NOMO-1 treated with dmso at 0.1 percent for 144 hours (cell line): Measurements from ENCODE around the gene IKZF4.
"Not testable (repeated sequence)": the region's sequence is repeated elsewhere in the genome, so short reads cannot be mapped to it uniquely, and the experiment has no call there.

Experiments
- DNase-seq: peaks from one replicate; lab custom pipeline; 2025; ENCODE audit not compliant: unreplicated experiment; lab: John Stamatoyannopoulos, UW

IKZF4 gene

DNA sequence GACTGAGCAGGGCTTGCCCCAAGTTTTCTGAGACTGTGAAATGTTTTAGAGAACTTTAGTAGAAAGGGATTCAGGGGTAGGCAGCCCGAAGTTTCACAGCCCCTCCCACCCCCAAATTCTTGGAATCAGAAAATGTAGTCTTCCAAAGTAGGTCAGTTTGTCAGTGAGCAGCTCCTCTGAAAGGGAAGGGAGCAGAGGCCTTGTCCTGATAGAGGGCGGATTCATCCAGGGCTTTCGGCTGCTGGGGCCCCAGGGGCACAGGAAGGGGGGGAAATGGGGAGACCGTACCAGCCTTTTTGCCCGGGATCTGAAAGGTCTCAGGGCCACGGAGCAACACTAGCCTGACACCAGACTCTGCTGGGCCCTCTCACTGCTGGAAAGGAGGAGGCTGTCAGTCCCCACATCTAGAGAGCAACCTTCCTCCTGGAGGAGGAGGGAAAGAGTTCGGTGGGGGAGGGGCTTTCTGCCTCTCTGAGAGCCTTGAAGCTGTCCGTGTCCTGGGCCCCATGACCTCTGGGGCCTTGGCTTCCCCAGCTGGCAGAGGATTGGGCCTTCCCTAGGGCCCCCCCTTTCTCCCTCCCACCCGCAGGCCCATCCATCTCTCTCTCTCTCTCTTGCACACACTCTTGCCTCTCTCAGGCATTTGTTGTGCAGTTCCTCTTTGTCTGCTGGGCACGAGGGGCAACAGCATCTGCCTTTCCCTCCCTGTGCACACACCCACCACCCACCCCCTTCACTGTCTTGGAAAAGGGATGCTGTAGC lies at the start of gene IKZF4:
Gene IKZF4, plus strand, starts transcription at position 621 of the 762 bp plus-strand sequence. CDS start 451 bp downstream, outside the sequence.
- peak; percentile 48 for DNase-seq

DNA sequence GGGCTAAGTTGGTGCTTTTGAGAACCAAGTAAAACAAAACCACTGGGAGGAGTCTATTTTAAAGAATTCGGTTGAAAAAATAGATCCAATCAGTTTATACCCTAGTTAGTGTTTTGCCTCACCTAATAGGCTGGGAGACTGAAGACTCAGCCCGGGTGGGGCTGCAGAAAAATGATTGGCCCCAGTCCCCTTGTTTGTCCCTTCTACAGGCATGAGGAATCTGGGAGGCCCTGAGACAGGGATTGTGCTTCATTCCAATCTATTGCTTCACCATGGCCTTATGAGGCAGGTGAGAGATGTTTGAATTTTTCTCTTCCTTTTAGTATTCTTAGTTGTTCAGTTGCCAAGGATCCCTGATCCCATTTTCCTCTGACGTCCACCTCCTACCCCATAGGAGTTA lies 48.8 kb upstream of the IKZF4 start:
- DNase-seq = no peak

DNA sequence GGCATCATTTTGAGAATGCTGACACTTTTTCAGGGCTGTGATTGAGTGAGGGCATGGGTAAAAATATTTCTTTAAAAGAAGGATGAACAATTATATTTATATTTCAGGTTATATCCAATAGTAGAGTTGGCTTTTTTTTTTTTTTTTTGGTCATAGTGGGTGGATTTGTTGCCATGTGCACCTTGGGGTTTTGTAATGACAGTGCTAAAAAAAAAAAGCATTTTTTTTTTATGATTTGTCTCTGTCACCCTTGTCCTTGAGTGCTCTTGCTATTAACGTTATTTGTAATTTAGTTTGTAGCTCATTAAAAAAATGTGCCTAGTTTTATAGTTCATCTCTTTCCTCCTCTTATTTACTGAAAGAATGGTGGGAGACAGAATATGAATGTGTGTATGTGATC lies 48.4 kb upstream of the IKZF4 start:
- DNase-seq = no peak

DNA sequence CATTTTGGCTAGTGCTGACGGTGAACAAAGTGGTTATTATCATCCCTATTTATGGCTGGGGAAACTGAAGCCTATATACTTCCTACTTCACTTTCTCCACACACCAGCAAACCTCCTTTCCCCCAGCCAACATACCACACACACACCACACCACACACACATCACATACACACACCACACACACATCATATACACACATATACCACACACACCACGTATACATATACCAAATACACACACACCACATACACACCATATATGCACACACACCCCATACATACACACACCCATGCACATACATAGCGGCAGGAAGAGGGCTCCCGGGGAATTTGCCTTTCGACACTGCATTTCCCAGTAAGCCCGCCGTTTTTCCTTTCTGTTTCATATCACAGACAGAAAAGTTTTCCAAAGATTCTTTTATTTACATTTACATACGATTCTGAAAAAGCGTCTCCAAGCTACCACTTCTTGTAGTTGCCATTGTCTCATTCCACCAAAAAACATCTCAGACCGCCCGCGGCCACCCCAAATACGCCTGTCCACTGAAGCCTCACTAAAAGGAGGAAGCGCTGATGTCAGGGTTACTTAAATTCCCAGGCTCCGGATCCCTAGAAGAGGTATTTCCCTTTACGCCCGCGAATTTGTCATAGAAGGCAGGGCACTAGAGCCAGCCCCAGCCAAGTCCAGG lies 47.8 kb upstream of the IKZF4 start:
- no peak for DNase-seq

- DNase-seq = peak; percentile 100
These were observed 47.1 kb upstream of the IKZF4 start, which contains the start of gene RAB5B for GRCh38 chr12:55973599-55974307. TSS of gene RAB5B (plus strand) at chr12:55974078. CDS start at chr12:55986961, 12,883 bp downstream.

GRCh38 chr12:55974308-55974730 lies 46.5 kb upstream of the IKZF4 start:
- DNase-seq = peak; percentile 32

DNA sequence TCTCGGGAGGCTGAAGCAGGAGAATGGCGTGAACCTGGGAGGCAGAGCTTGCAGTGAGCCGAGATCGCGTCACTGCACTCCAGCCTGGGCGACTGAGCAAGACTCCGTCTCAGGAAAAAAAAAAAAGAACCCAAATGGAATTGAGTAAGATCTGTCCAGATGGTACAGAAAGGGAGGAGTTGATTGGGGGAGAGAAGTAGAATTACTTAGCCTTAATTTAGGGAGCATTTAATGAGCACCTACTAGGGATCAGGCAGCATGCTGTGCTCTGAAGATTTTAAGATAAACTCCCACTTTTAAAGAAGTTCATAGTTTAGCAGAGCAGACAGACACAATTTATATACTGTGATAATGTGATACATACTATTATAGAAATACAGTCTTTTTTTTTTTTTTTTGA lies 42.5 kb upstream of the IKZF4 start:
- no peak for DNase-seq

GRCh38 chr12:55979069-55979468 lies 41.8 kb upstream of the IKZF4 start:
- DNase-seq = no peak

- not testable (repeated sequence) for DNase-seq
These were observed 39.0 kb upstream of the IKZF4 start for GRCh38 chr12:55981882-55982281.

GRCh38 chr12:55982319-55982936 lies 38.4 kb upstream of the IKZF4 start:
- DNase-seq = no peak

GRCh38 chr12:55983232-55983842 lies 37.5 kb upstream of the IKZF4 start:
- no peak for DNase-seq

DNA sequence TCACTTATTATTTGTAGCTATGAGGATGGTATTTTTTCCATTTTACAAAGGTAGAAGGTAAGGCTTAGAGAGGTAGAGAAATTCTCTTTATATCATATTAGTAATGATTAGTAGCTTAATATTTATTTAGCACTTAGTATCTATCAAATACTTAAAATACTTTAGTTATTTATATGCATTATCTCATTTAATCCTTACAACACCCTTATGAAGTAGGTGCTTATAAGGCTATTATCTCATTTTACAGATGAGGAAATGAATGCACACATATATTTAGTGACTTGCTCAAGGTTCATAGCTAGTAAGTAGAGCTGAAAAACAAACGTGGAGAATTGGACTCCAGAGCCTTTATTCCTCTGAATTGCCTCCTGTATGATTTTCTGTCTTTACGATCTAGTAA lies 36.0 kb upstream of the IKZF4 start:
- no peak for DNase-seq

GRCh38 chr12:55985341-55985740 lies 35.5 kb upstream of the IKZF4 start:
- no peak for DNase-seq

DNA sequence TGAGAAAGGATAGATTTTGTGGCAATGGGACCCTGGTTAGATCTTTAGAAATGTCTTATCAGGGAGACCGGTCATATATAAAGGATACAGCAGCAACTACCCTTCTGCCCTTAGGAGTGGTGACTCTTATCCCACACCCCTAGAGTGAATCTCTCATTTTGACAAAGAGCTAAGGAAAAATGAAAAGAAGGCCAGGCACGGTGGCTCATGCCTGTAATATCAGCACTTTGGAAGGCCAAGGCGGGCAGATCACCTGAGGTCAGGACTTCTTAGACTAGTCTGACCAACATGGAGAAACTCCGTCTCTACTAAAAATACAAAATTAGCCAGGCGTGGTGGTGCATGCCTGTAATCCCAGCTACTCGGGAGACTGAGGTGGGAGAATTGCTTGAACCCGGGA lies 34.9 kb upstream of the IKZF4 start:
- DNase-seq = not testable (repeated sequence)

GRCh38 chr12:55991110-55991509 lies 29.7 kb upstream of the IKZF4 start:
- DNase-seq = no peak

- DNase-seq = no peak
These were observed 27.5 kb upstream of the IKZF4 start for GRCh38 chr12:55993230-55993853.

DNA sequence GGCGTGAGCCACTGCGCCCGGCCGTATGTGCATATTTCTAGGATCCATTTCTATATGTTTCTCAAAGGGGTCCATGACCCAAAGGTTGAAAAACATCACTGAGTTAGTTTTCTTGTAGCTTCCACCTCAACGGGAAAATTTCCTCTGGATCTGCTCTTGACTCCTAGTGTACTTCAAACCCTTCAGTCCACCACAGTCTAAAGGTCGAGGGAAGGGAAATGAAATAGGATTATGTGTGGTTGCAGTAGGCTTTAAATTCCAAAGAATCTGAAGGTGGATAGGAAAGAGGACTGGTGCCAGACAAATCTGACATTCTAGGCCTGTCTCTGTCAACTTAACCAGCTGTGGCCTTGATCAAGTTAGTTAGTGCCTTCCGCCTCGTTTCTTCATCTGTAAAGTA lies 25.5 kb upstream of the IKZF4 start:
- no peak for DNase-seq

- DNase-seq = peak; percentile 21
These were observed 24.6 kb upstream of the IKZF4 start for GRCh38 chr12:55996201-55996714.

DNA sequence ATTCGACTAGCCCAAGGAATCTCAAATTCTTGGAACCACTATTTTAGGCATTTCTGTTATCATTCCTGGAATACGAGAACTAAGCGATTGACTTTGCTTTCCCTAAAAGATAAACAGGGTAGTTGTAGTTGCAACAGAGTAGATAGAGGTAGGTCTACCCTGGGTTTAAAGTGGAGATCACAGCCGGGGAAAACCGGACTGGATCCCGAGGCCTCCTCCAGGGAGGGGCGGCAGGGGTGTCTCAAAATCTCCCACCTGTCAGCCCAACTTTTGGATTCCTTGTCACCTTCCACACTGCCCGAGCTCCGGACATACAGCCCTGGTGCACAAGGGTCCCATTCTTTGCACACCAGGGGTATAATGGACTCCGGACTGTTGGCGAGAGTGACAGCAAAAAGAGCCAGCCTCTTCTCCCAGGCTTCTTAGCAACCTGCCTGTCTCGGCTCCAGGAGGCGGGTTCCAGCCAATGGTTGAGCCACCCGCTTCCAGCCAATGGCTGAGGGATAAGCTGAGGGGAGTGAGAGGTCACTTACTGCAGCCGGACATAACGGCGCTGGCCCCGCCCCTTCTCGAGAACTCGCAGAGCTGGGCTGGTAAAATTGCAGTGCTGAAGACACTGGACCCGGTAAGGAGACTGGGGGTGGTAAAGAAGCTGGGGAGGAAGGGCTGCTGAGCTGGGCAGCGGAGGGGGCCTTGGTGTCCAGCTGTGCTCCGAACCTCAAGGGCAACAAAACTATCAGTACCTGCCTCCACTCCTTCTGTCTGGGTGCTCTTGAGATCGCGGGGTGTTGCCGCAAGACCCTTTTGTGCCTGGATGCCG lies 23.9 kb upstream of the IKZF4 start, which contains the start of gene SUOX:
Gene SUOX, plus strand, starts transcription at position 562 of the 820 bp plus-strand sequence. CDS start 4,946 bp downstream, outside the sequence.
- peak; percentile 94 for DNase-seq
